Muscle of back (tissue), 11 donors: Measurements from ENCODE around the gene PPP2R3C. TPM values are rescaled to one million over a fixed set of nuclear protein-coding genes. Genes with fewer than 3 reads are reported as not detected.
A peak's percentile ranks its signal among the peaks of the same experiment; 100 is the strongest.
"Not testable (repeated sequence)": the region's sequence is repeated elsewhere in the genome, so short reads cannot be mapped to it uniquely, and the experiment has no call there.

Source experiments
- DNase-seq, 3 donors: peaks; one replicate each; pipeline versions ENCODE4 v3.0.0 to v3.0.0-alpha.2; 2013
- polyA plus RNA-seq, 10 donors: library from polyadenylated mRNA; unstranded; fragments of 120-200 nt; gene quantifications; one replicate each; pipeline ENCODE4 v1.2.1, GENCODE V29; 2013; ENCODE audit not compliant: insufficient read length in 10 of 10

PPP2R3C gene
- polyA plus RNA-seq, 10 donors, result 37.7 to 51.4 (median 46.7) TPM

DNA sequence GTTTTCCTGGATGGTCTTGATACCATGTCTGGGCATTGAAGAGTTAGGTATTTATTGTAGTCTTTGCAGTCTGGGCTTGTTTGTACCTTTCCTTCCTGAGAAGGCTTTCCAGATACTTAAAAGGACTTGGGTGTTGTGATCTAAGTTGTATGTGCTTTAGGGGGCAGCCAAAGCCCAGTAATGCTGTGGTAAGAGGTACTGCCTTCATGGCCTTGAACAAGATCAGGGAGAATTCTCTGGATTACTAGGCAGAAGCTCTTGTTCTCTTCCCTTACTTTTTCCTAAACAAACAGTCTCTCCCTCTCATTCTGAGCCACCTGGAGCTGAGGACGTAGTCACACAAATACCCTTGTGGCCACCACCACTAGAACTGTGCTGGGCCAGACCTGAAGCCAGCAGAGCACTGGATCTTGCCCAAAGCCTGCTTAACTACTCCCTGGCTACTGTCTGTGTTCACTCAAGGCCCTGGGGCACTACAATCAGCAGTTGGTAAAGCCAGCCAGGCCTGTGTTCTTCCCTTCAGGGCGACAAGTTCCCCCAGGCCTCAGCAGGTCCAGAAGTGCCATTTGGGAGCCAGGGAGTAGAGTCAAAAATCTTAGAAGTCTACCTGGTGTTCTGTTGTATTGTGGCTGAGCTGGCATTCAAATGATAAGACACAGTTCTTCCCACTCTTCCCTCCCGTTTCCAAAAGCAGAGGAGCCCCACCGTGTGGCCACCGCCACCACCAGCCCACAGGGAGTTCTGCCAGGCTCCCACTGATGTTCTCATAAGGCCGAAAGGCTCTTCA lies 11.9 kb upstream of the PPP2R3C start:
- no peak for DNase-seq

DNA sequence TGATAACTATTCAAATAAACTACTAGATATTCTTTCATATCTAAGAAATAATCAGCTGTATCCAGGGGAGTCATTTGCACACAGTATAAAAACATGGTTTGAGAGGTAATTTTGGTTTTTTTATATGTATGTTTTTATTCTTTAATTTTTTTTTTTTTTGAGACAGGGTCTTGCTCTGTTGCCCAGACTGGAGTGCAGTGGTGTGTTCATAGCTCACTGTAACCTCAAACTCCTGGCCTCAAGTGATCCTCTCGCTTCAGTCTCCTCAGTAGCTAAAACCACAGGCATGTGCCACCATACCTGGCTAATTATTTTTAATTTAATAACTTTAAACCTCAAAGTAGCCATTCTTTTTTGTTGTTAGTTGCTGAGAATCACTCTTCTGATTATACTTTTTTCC lies 2.3 kb upstream of the PPP2R3C start:
- DNase-seq, result no peak

DNA sequence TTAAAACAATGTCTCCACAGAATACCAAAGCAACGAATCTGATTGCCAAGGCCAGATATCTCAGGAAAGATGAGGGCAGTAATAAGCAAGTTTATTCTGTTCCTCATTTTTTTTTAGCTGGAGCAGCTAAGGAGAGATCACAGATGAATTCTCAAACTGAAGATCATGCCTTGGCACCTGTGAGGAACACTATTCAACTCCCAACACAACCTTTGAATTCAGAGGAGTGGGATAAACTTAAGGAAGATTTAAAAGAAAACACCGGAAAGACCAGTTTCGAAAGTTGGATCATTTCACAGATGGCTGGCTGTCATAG lies 1.6 kb upstream of the PPP2R3C start:
- DNase-seq, result no peak

DNA sequence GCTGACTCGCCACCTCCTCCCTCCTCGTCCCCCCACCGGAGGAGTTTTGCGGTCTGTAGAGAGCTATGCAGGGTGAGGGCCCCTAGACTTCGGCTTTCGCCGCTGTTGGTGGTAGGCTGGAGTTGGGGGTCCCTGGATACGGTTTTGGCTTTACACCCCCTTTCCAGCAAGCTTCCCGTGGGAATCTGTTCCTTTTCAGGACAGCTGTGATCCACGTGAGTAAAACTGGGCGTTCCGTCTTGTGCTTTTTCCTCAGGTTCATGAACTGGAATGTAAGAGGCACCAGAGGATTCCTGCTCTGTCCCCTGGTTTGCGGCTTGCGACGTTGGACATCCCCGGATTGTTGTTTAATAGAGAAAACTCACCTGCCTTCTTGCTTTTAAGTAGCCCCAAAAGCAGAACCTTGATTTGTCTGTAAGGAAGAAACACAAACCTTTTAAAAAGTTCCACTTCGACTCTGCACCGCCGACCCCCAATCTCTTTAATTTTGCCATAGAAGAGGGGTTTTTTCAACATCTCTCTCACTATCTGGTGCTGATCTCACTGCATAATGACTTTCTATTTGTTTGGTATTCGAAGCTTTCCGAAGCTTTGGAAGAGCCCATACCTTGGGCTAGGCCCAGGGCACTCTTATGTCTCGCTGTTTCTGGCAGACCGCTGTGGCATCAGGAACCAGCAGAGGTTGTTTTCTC lies 1.1 kb upstream of the PPP2R3C start:
- DNase-seq, result peak in 1 of 3 donors; percentile 13

DNA sequence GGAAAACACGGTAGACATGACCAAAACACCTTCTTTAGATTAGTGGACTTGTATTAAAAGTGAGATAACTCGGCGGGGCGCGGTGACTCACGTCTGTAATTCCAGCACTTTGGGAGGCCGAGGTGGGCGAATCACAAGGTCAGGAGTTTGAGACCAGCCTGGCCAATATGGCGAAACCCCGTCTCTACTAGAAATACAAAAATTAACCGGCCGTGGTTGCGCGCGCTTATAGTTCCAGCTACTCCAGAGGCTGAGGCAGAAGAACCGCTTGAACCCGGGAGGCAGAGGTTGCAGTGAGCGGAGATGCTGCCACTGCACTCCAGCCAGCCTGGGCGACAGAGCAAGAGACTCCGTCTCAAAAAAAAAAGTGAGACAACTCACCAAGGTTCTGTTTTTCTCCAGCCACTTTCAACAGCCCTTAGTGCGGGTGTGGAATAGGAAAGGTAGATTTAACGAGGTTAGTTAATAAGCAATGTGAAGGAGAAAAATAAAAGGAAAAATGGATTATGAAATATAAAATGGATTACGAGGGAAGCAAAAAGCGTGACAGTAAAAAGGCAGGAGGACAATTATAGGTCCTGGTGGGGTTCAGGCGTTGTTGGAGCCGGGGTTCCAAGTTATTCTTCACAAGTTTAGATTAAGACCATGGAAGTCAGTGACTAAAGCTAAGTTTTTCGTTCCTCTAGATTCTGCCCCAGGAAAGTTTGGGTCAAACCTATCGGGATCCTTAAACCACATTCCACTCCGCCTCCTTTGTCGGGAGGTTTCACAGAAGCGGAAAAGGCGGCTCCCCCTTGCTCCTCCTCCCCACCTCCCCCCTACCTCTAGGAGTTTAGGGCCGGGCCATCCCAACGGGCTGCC lies 534 bp downstream of the PPP2R3C start:
- no peak for DNase-seq

DNA sequence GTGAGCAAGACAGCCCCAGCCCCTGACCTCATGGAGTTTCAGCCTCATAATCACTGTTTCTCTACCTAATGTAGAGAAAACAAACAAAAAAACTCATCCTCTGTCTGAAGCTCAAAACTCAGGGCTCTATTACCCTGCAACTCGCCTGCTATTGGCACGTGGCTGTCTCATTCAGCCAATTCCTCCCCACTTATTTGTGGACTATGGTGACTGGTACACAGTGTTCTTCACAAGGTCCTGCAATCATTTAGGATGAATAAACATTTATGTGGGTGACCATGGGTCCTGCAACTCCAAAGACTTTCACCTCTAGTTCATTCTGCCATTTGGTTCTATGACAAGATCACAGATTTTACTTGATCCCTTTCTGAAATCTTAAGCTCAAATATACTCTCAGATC lies 4.7 kb downstream of the PPP2R3C start:
- DNase-seq, result no peak

DNA sequence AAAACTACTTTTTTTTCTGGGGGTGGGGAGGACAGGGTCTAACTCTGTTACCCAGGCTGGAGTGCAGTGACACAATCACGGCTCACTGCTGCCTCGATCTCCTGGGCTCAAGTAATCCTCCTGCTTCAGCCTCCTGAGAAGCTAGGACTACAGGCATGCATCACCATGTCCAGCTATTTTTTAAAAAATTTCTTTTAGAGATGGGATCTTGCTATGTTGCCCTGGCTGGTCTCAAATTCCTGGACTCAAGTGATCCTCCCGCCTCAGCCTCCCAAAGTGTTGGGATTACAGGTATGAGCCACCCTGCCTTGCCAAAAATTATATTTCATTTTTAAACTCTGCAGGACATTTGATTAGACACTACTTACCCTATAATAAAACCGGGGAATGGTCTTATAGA lies 5.5 kb downstream of the PPP2R3C start:
- DNase-seq, result no peak

DNA sequence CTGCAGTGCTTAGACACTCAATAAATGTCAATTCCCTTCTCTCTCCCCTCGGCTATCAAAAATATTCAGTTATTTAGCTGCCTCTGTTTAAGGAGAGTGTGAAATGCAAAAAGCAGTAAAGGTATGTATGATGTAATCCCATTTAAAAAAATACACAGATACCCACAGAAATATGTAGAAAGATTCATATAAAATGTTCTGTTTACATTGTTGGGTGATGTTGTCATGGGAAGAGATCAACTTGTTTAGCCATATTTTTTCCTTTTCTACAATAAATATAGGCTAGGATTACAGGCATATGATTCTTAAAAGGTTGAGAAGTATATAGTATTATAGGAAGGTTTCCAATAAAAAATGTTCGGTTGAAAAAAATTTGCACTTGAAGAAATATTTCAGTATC lies 7.8 kb downstream of the PPP2R3C start:
- no peak for DNase-seq

DNA sequence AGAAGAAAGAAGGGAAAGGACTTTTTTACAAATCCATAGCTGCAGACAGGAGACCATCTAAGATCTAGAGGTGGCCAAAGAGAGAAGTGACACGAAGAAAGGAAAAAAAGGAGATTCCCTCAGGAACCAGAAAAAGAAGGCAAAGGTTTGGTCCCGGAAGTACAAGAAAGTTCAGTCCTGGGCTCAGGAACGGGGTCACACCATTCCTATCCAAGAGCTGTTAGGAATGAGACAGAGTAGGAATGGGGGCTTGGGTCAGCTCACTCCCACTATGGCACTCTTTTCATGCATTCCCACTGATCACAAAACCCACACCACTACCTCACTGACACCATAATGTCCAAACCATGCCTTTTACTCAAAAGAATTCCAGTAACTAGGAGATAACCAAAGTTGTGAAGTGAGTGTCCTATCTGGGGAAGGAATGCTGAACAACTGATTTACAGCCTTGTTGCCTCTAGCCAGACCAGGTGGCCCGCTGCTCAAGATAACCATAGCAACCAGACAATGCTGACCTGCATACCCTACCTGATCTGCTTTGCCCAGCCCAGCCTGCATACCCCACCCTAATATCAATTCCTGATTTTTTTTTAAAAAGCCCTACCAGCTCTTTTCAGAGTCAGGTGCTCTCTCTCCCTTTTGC lies 8.4 kb downstream of the PPP2R3C start:
- DNase-seq, result no peak

DNA sequence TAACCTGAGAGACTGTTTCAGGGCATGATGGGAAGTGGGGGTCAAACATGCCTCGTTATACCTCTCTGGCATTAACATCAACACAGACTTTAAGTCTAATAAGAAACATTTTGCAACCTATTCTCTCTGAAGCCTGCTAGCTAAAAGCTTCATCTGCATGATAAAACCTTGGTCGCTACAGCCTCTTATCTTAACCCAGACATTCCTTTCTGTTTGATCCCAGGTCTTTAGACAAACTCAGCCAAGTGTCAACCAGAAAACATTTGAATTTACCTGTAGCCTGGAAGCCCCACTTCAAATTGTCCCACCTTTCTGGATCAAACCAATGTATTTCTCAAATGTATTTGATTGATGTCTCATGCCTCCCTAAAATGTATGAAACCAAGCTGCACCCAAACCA lies 9.1 kb downstream of the PPP2R3C start:
- DNase-seq, result no peak

DNA sequence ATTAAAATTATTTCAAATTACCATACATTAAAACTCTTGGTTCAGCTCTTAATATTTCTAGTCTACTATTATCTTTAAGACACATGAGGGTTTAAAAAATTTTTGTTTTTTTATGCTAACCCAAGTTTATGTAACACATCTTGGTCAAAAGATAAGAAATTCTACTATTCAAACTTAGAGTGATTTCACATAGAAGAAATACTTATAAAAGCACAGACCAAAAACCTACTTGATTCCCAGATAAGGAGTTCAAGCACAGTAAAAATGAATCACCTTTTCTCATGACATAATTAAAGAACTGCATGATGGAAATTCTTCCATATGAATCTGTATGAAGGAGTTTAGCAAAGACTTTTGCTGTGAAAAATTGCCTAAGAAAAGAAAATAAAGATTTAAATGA lies 13.9 kb downstream of the PPP2R3C start:
- no peak for DNase-seq

DNA sequence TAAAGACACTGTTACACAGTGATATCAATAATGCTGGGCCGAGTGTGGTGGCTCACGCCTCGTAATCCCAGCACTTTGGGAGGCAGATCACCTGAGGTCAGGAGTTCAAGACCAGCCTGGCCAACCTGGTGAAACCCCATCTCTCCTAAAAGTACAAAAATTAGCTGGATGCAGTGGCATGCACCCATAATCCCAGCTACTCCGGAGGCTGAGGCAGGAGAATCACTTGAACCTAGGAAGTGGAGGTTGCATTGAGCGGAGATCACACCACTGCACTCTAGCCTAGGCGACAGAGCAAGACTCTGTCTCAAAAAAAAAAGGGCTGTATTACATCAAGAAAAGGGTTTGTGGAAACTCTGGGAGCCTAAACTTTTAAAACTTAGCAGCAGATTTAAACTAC lies 27.1 kb downstream of the PPP2R3C start:
- not testable (repeated sequence) for DNase-seq

DNA sequence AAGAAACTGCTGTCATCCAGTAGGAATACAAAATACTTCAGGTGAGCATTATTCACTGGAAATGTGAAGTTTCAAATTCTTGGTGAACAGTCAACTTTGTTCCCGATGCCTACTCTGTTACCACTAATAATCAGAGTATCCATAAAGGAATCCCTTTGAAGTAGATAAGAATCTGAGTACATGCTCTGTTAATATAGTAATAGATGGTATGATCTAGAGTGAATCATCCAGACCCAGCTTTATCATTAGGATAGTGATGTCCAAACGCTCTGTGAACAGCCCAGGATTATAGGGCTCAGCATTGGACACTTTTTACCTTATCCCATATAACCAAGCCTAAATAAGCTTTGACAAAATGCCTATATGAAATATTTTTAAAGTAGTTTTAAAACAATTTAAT lies 33.3 kb downstream of the PPP2R3C start:
- no peak for DNase-seq

DNA sequence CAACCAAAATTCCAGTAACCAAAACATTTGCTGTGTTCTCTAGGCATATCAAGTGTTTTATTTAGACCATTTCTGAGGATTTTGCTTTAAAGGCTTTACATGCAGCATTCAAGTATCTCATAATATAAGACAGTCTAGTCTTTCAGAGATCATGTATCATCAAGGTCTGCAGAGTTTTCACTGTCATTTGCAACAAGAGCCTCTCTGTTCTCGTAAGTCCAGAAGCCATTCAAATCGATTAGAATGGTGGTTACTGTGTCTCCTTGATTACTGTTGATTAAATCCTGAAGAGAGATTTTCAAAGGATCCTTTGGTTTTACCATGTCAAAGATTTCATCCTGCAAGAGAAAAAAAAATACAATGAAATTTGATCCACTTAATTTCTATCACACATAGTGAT lies 36.3 kb downstream of the PPP2R3C start:
- no peak for DNase-seq

DNA sequence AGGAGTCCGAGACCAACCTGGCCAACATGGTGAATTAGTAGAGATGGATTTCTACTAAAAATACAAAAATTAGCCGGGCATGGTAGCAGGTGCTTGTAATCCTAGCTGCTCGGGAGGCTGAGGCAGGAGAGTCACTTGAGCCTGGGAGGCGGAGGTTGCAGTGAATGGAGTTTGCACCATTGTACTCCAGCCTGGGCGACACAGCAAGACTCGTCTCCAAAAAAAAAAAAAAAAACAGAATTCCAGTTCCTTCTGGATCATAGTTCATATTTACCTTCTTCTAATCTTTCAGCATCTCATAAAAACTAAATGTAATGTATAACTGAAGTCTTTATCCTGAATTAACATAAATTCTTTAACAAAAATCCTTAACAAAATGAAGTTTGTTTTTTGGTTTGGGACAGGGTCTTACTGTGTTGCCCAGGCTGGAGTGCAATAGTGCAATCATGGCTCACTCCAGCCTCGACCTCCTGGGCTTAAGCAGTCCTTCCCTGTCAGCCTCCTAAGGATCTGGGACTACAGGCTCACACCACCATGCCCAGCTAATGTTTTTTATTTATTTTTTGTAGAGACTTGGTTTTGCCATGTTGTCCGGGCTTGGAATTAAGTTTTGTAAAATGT lies 38.1 kb downstream of the PPP2R3C start:
- DNase-seq, result no peak

DNA sequence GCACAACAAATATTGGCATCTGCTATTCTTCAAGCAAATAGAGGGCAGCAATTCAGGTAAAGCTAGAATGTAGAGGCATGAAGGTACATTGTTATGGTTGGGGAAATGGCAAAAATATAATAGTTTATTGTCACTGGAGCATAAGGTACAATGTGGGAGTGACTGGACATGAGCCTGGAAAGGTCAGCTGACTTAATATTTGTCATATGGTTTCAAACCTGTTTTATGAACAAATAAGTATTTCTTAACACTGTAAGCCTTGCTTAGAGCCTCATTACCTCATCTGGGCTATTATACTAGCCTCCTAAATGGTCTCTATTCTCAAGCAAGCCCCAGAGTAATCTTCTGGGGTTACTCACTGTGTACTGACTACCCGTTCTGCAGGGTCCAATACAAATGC lies 42.0 kb downstream of the PPP2R3C start:
- no peak for DNase-seq

DNA sequence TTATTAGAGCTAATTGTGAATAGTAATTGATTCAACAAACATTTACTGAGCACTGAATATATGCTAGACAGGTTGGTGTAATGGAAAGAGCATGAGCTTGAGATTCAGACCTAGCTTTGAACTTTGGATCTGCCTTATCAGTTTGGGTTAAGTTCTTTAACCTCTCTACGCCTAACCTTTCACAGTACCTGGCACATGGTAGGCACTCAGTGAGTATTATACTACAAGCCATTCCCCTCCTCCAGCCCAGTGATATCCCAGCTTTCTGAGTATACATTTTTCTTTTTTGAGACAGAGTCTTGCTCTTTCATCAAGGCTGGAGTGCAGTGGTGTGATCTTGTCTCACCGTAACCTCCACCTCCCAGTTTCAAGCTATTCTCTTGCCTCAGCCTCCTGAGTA lies 43.7 kb downstream of the PPP2R3C start:
- no peak for DNase-seq

DNA sequence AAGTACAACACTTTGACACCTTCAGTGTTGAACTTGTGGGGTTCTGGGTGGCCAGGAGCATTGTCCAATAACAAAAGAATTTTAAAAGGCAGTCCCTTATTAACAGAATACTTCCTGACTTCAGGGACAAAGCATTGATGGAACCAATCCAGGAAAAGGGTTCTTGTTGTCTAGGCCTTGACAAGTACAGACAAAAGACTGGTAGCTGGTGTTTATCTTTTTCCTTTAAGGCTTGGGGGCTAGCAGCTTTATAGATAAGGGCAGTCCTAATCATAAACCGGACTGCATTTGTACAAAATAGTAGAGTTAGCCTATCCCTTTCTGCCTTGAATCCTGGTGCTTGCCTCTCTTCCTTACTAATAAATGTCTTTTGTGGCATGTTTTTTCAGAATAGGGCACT lies 48.3 kb downstream of the PPP2R3C start:
- no peak for DNase-seq

DNA sequence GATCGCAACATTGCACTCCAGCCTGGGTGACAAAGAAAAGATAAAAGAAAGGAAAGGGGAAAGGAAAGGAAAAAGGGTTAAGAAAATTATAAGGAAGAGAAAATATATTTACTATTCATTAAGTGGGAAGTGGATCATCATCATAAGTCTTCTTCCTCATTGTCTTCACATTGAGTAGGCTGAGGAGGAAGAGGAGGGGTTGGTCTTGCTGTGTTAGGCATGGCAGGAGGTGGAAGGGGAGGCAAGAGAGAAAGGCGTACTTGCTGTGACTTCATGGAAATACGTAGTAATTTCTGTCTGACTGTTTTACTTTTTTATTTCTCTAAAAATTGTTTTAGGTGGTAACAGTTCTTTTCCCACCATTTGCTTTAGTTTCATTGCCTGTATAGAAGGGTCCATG lies 49.6 kb downstream of the PPP2R3C start:
- DNase-seq, result no peak

DNA sequence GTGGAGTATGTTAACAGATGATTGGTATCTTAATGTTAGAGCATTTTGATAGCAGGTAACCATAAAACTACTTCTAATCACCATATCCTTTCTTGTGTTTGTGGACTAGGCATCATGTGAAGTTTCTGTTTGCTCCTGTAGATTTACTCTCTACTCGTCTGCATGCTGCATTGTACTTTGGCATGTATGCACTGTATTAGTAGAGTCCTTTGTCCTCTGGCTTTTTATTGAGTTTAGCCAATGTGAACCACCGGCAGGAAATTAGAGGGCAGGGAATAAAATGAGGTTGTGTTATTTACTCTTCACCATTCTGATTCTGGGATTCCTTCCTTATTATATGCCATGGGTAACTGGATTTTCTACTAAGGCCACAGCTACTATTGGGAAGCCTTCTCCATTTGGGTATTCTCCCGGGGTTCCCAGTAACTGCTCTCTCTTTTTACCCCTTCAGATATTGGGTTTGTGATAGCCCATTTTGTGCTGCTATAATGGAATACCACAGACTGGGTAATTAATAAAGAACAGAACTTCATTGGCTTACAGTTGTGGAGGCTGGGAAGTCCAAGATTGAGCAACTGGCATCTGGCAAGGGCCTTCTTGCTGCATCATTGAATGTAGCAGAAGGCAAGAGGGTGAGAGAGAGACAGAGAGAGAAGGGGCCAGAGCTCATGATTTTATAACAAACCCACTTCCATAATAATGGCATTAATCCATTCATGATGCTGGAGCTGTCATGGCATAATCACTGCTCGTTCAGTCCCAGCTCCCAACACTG lies 53.4 kb downstream of the PPP2R3C start:
- DNase-seq, result no peak

DNA sequence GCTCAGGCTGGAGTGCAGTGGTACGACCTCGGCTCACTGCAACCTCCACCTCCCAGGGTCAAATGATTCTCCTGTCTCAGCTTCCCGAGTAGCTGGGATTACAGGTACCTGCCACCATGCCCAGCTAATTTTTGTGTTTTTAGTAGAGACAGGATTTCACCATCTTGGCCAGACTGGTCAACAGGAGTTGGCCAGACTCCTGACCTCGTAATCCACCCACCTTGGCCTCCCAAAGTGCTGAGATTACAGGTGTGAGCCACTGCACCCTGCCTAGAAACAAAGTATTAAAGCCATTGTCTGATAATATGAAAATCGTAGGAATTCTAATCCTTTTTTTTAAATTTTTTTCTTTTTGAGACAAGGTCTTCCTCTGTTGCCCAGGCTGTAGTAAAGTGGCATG lies 56.1 kb downstream of the PPP2R3C start:
- DNase-seq, result not testable (repeated sequence)
